CD14-positive monocyte (primary cell): Measurements from ENCODE around the gene STAT4. TPM values are rescaled to one million over a fixed set of nuclear protein-coding genes. Genes with fewer than 3 reads are reported as not detected.

Source experiments
- DNase-seq, 3 donors: peaks; one replicate each; pipeline ENCODE4 v3.0.0-alpha.2; 2011 to 2022
- H2AFZ ChIP-seq: 2 replicates; pipeline ENCODE4 v1.6.0; 2012; ENCODE audit warnings: mild to moderate bottlenecking, low read depth, low read length, inconsistent platforms; ENCODE audit not compliant: insufficient read depth, poor library complexity, severe bottlenecking
- H3K27ac ChIP-seq, 2 donors: 1 replicate in 1 of 2; 2 replicates in 1 of 2; pipeline ENCODE4 v1.5.1; 2012 to 2013; ENCODE audit warnings: low read length in 2 of 2, control low read depth in 1 of 2, inconsistent platforms in 1 of 2, low read depth in 1 of 2, mild to moderate bottlenecking in 1 of 2
- H3K27me3 ChIP-seq, 2 donors: one replicate each; pipeline versions ENCODE4 v1.6.0 to v1.6.1; 2011 to 2013; ENCODE audit warnings: low read length in 2 of 2; ENCODE audit not compliant: control insufficient read depth in 2 of 2, insufficient read depth in 2 of 2
- H3K36me3 ChIP-seq, 2 donors: replicated peaks in 1 of 2; 1 replicate in 1 of 2; 2 replicates in 1 of 2; pipeline versions ENCODE4 v1.5.1 to v1.6.1; 2012 to 2013; ENCODE audit warnings: low read length in 2 of 2, control low read depth in 1 of 2, inconsistent platforms in 1 of 2, mild to moderate bottlenecking in 1 of 2; ENCODE audit not compliant: insufficient read depth in 2 of 2, control insufficient read depth in 1 of 2
- H3K4me1 ChIP-seq, 2 donors: 1 replicate in 1 of 2; 2 replicates in 1 of 2; pipeline versions ENCODE4 v1.5.1 to v1.6.1; 2012 to 2013; ENCODE audit warnings: low read length in 2 of 2, control low read depth in 1 of 2, inconsistent platforms in 1 of 2, mild to moderate bottlenecking in 1 of 2, moderate library complexity in 1 of 2; ENCODE audit not compliant: insufficient read depth in 2 of 2, control insufficient read depth in 1 of 2
- H3K4me2 ChIP-seq: replicated peaks from 2 replicates; pipeline ENCODE3; 2012; ENCODE audit warnings: low read length, moderate library complexity, mild to moderate bottlenecking; ENCODE audit not compliant: poor library complexity, severe bottlenecking; ENCODE audit errors: extremely low read depth
- H3K4me3 ChIP-seq, 3 experiments: fragments of 200-600 bp in 1 of 3; sonication (generic) in 1 of 3; replicated peaks in 1 of 3; 1 replicate in 2 of 3; 2 replicates in 1 of 3; pipeline ENCODE4 v1.5.1; 2011 to 2013; ENCODE audit warnings: low read length in 3 of 3, mild to moderate bottlenecking in 3 of 3, control low read depth in 2 of 3, low read depth in 2 of 3, inconsistent platforms in 1 of 3, moderate library complexity in 1 of 3
- H3K79me2 ChIP-seq: 2 replicates; pipeline ENCODE4 v1.6.0; 2012; ENCODE audit warnings: mild to moderate bottlenecking, control low read depth, inconsistent platforms, low read length, moderate library complexity; ENCODE audit not compliant: insufficient read depth
- H3K9ac ChIP-seq: 2 replicates; pipeline ENCODE4 v1.6.0; 2017; ENCODE audit warnings: low read length, mild to moderate bottlenecking; ENCODE audit not compliant: insufficient read depth, poor library complexity, severe bottlenecking
- H3K9me3 ChIP-seq, 2 donors: replicated peaks in 1 of 2; 1 replicate in 1 of 2; 2 replicates in 1 of 2; pipeline versions ENCODE4 v1.5.1 to v1.6.1; 2012 to 2013; ENCODE audit warnings: low read length in 2 of 2, control low read depth in 1 of 2; ENCODE audit not compliant: control insufficient read depth in 1 of 2, insufficient read depth in 1 of 2
- H4K20me1 ChIP-seq: 2 replicates; pipeline ENCODE4 v1.6.0; 2012; ENCODE audit warnings: mild to moderate bottlenecking, low read length, control low read depth, moderate library complexity; ENCODE audit not compliant: insufficient read depth
- H3K27ac Mint-ChIP-seq, 7 donors: one replicate each; pipeline ENCODE4 v1.8.0; 2020; ENCODE audit warnings: mild to moderate bottlenecking in 7 of 7, mixed read lengths in 7 of 7, moderate library complexity in 6 of 7, inconsistent platforms in 2 of 7
- H3K27me3 Mint-ChIP-seq, 3 donors: one replicate each; pipeline ENCODE4 v1.8.0; 2021 to 2022; ENCODE audit warnings: low read depth in 3 of 3, mild to moderate bottlenecking in 3 of 3, mixed read lengths in 3 of 3, moderate library complexity in 3 of 3, inconsistent platforms in 1 of 3
- H3K36me3 Mint-ChIP-seq, 2 donors: one replicate each; pipeline ENCODE4 v1.8.0; 2020; ENCODE audit warnings: mixed read lengths in 2 of 2, inconsistent platforms in 1 of 2, mild to moderate bottlenecking in 1 of 2
- H3K4me1 Mint-ChIP-seq: one replicate; pipeline ENCODE4 v1.8.0; 2020; ENCODE audit warnings: mild to moderate bottlenecking, mixed read lengths
- H3K4me3 Mint-ChIP-seq, 2 donors: one replicate each; pipeline ENCODE4 v1.8.0; 2020; ENCODE audit warnings: mild to moderate bottlenecking in 2 of 2, mixed read lengths in 2 of 2, moderate library complexity in 1 of 2
- H3K9me3 Mint-ChIP-seq, 7 donors: one replicate each; pipeline ENCODE4 v1.8.0; 2020 to 2022; ENCODE audit warnings: mixed read lengths in 7 of 7, mild to moderate bottlenecking in 6 of 7, moderate library complexity in 6 of 7, inconsistent platforms in 2 of 7
- CTCF ChIP-seq: fragments of 200-600 bp; IDR thresholded peaks from one replicate; pipeline ENCODE4 v1.8.0; 2022; ENCODE audit warnings: antibody characterized with exemption, mild to moderate bottlenecking
- WGBS: methylation state at CpG from one replicate; pipeline ENCODE4 v1.1.5; 2013; ENCODE audit warnings: missing lambda C conversion rate; ENCODE audit not compliant: insufficient coverage; 5-methylcytosine and 5-hydroxymethylcytosine counted together
- intact Hi-C, 2 donors: fragments of 100-400 bp; cut with micrococcal nuclease; formaldehyde crosslinking; loops; one replicate each; pipeline versions ENCODE4 v1.15.0 to v1.15.1; 2023
- polyA plus RNA-seq, 3 donors: library from polyadenylated mRNA; depleted of rRNA in 1 of 3; unstranded in 2 of 3; stranded (reverse) in 1 of 3; fragments of 300-500 nt in 2 of 3; fragments of >200 nt in 1 of 3; fragmentation: Illumina TruSeq in 2 of 3; gene quantifications; 1 replicate in 2 of 3; 2 replicates in 1 of 3; pipeline ENCODE4 v1.2.3, GENCODE V29; 2012 to 2021

STAT4 gene
- polyA plus RNA-seq, 3 donors, result 0.31 to 0.52 (median 0.31) TPM

GRCh38 chr2:191015239-191015638 is 135.6 kb downstream of the STAT4 start:
- no peak overlapping the region for H3K4me2 ChIP-seq
- peaks cover 35% of the 10 kb centered on the region for H4K20me1 ChIP-seq
- Mint-ChIP-seq H3K4me3 (no peak overlapping the region), H3K9me3 (peaks cover 0 to 4% (median 0%) of the 10 kb centered on the region in 7 donors), H3K27me3 (peaks cover 0 to 2% (median 0%) of the 10 kb centered on the region in 3 donors), H3K27ac (peak overlapping the region in 1 of 7 donors; percentile 24), H3K36me3 (peaks cover 8 to 12% of the 10 kb centered on the region in 2 donors), H3K4me1 (peaks cover 5% of the 10 kb centered on the region)
- intact Hi-C loops, result no loop called here
- H3K4me1 ChIP-seq, result peaks cover 36 to 46% of the 10 kb centered on the region in 2 donors
- 90% methylated on average over 2 of the region's 2 CpGs for WGBS
- H3K4me3 ChIP-seq, result peak overlapping the region in 1 of 3 experiments; percentile 81
- no peaks in the 10 kb centered on the region for H3K9me3 ChIP-seq
- DNase-seq, result peak in 1 of 3 donors; percentile 53
- no peak overlapping the region for H2AFZ ChIP-seq
- peaks cover 10 to 24% of the 10 kb centered on the region in 2 donors for H3K36me3 ChIP-seq
- H3K9ac ChIP-seq, result no peak overlapping the region
- H3K79me2 ChIP-seq, result peaks cover 37% of the 10 kb centered on the region
- peak overlapping the region in 1 of 2 donors; percentile 90 for H3K27ac ChIP-seq
- no peaks in the 10 kb centered on the region for H3K27me3 ChIP-seq
- TF ChIP-seq CTCF, result no peak

GRCh38 chr2:191014653-191015020 is 136.2 kb downstream of the STAT4 start:
- Histone ChIP-seq H3K79me2 (peaks cover 43% of the 10 kb centered on the region), H4K20me1 (peaks cover 41% of the 10 kb centered on the region), H3K9me3 (no peaks in the 10 kb centered on the region), H3K27ac (peak overlapping the region; percentile 84 to 90), H3K4me1 (peaks cover 36 to 41% of the 10 kb centered on the region in 2 donors), H3K27me3 (no peaks in the 10 kb centered on the region), H3K4me3 (peak overlapping the region; percentile 73 to 99 (median 81)), H3K4me2 (peak overlapping the region; percentile 84), H2AFZ (peak overlapping the region; percentile 83), H3K36me3 (peaks cover 16 to 30% of the 10 kb centered on the region in 2 donors), H3K9ac (peak overlapping the region; percentile 85)
- Mint-ChIP-seq H3K4me1 (peaks cover 10% of the 10 kb centered on the region), H3K27ac (no peak overlapping the region), H3K36me3 (peaks cover 12 to 18% of the 10 kb centered on the region in 2 donors), H3K4me3 (no peak overlapping the region), H3K27me3 (peaks cover 0 to 2% (median 0%) of the 10 kb centered on the region in 3 donors), H3K9me3 (peaks cover 0 to 4% (median 0%) of the 10 kb centered on the region in 7 donors)
- TF ChIP-seq CTCF, result no peak
- intact Hi-C loops, result loop anchor here in 1 of 2 donors (5.0 kb wide), 1 partner anchor 47 kb away; no protein-coding TSS in a partner anchor
- 83% methylated on average over 1 of the region's 4 CpGs for whole genome bisulfite sequencing
- DNase-seq, result no peak
